MM.1S (cell line): ENCODE results near the gene TJP1.
A peak's percentile ranks its signal among the peaks of the same experiment; 100 is the strongest.

Experiments
- CTCF ChIP-seq: fragments of 300-600 bp; sonication (generic); IDR thresholded peaks from 2 replicates; pipeline ENCODE4 v1.5.1; 2016; ENCODE audit warnings: antibody characterized with exemption, low read length, mixed read lengths
- EZH2 ChIP-seq: fragments of 300-600 bp; sonication (generic); optimal IDR thresholded peaks from 2 replicates; pipeline ENCODE3; 2017; ENCODE audit warnings: low read depth, mild to moderate bottlenecking, antibody characterized with exemption, low read length, mixed read lengths

DNA sequence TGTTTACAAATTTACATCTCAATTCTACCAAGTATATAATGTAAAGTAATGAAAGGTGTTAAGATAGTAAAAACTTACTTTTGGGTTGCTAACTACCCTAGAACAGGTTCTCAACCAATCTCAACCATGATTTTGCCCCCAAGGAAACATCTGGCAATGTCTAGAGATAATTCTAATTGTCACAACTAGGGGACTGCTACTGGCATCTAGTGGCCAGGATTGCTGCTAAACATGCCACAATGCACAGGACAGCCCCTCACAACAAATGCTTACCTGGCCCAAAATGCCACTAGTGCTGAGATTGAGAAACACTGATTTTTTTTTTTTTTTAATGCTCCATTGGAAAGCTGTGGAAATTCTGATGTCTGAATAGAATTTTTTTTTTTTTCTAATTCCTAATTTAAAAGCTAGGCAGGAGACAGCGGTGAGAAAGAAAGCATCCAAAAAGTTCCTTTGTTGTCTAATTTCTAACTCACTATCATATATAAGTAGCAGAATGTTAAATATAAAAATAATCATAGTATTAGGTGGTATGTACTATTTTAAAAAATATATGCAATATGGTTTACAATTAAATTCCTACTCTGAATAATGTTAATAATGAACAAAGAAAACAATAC, 81.5 kb downstream of the TJP1 start:
- TF ChIP-seq CTCF (peak; percentile 78), EZH2 (no peak)
